ENCODE results near the gene MYBPC2.

The MYBPC2 gene

DNA sequence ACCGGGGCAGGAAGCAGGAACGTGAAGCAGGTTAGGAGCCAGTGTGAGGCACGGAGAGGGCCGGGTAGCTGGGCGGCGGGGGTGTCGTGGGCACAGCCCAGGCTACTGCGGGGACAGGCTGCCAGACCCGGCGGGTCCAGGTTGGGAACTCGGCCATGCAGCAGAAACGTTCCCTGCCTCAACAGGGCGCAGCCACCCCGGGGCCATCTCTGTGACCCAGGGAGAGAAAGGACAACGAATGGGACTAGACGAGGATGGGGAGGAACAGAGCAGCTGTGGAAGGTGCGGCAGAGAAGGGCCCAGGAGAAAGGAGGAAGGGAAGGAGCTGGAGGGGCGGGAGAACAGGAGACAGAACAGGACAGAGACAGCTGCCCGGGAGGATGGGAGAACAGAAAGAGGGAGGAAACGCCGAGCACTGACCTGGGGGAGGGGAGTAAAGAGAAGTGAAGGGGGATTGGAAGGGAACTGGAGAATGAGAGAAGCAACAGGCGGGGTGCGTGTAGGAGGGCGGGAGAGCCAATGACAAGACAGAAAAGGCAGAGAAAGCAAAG, 56.8 kb downstream of the MYBPC2 start:
- no peaks in the 10 kb centered on the region for H3K4me1 ChIP-seq (ENCODE audit: insufficient read depth, low read length)
- H3K9me3 ChIP-seq (ENCODE audit: low read length) = no peaks in the 10 kb centered on the region
- H3K27ac ChIP-seq (ENCODE audit: low read depth, low read length) = no peak overlapping the region
- H3K36me3 ChIP-seq (ENCODE audit: insufficient read depth, low read length) = no peaks in the 10 kb centered on the region
- peaks cover 21 to 31% of the 10 kb centered on the region in 2 donors for H3K27me3 ChIP-seq (ENCODE audit: control insufficient read depth in 1 of 2, insufficient read depth in 2 of 2, low read length in 2 of 2)
- no peak overlapping the region for H3K9ac ChIP-seq (ENCODE audit: low read length)
- H3K4me3 ChIP-seq (ENCODE audit: low read depth in 1 of 2, low read length in 2 of 2) = no peak overlapping the region

DNA sequence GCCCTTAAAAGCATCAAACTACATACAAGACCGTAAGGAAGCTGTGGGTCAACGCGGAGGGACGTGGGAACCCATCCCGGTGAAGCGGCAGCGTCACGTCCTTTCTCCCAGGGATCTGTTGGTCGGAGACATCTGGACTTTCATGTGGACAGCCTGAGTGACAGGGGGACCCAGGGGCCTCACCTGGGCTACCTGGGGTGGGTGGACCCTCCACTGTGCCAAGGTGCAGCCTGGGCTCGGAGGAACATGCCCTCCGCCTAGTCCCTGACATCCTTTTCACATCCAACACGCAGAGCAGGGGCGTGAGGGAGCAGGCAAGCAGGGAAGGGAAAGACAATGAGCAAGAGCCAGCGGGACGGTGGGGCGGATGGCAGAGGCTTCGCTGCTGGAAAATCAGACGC, 57.7 kb downstream of the MYBPC2 start:
- Histone ChIP-seq H3K36me3 (ENCODE audit: insufficient read depth, low read length) (no peaks in the 10 kb centered on the region), H3K4me1 (ENCODE audit: insufficient read depth, low read length) (no peaks in the 10 kb centered on the region), H3K9ac (ENCODE audit: low read length) (no peak overlapping the region), H3K4me3 (ENCODE audit: low read depth in 1 of 2, low read length in 2 of 2) (no peak overlapping the region), H3K9me3 (ENCODE audit: low read length) (no peaks in the 10 kb centered on the region), H3K27ac (ENCODE audit: low read depth, low read length) (no peak overlapping the region), H3K27me3 (ENCODE audit: control insufficient read depth in 1 of 2, insufficient read depth in 2 of 2, low read length in 2 of 2) (peaks cover 21 to 31% of the 10 kb centered on the region in 2 donors)

DNA sequence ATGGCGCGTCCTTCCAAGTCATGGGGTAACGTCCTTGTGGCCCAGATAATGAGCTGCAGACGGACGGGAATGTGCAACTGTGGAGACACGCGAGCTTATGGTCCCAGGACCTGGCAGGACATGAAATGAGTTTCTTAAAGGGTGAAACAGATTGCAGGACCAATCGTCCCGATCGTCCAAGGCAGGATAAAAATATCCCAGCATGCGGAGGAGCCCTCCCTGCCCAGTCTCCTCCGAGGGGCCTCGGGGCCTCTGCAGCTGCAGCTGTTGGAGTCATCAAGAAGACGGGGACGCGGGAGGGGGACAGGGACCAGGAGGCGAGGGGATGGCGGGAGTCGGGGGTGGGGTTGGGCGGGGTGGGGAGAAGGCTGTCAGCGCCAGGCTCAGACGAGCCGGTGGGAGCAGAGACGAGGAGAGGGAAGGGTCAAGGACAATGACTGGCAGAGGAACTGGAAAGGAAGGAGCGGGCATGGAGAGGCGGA, 58.3 kb downstream of the MYBPC2 start:
- Histone ChIP-seq H3K36me3 (ENCODE audit: insufficient read depth, low read length) (no peaks in the 10 kb centered on the region), H3K9ac (ENCODE audit: low read length) (no peak overlapping the region), H3K4me3 (ENCODE audit: low read depth in 1 of 2, low read length in 2 of 2) (no peak overlapping the region), H3K9me3 (ENCODE audit: low read length) (no peaks in the 10 kb centered on the region), H3K27ac (ENCODE audit: low read depth, low read length) (no peak overlapping the region), H3K27me3 (ENCODE audit: control insufficient read depth in 1 of 2, insufficient read depth in 2 of 2, low read length in 2 of 2) (peaks cover 21 to 31% of the 10 kb centered on the region in 2 donors), H3K4me1 (ENCODE audit: insufficient read depth, low read length) (no peaks in the 10 kb centered on the region)

DNA sequence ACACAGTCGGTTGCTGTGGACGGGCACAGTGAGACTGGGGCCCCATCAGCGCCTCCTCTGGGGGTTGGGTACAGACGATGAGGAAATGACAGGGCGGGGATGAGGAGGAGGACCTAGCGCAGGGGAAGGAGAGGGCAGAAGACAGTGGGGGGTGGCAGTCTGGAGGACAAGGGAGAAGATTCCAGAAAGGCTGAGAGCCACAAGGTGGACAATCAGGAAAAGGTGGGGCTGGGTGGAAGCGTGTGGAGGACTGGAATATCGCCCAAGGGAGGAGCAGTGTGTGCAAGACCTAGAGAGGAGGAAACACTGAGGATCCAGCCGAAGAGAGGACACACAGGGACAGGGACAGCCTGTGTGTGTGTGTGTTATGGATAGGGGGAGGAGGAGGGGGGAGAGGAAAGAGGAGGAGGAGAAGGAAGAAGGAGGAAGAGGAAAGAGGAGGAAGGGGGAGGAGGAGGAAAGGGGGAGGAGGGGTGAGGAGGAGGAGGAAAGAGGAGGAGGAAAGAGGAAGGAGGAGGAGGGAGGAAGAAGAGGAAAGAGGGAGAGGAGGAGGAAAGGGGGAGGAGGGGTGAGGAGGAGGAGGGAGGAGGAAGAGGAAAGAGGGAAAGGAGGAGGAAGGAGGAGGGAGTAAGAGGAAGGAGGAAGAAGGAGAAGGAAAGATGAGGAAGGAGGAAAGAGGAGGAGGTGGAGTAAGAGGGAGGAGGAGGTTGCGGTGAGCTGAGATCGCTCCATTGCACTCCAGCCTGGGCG, 59.8 kb downstream of the MYBPC2 start:
- Histone ChIP-seq H3K36me3 (ENCODE audit: insufficient read depth, low read length) (no peaks in the 10 kb centered on the region), H3K27ac (ENCODE audit: low read depth, low read length) (no peak overlapping the region), H3K4me3 (ENCODE audit: low read depth in 1 of 2, low read length in 2 of 2) (no peak overlapping the region), H3K9ac (ENCODE audit: low read length) (no peak overlapping the region), H3K4me1 (ENCODE audit: insufficient read depth, low read length) (no peaks in the 10 kb centered on the region), H3K27me3 (ENCODE audit: control insufficient read depth in 1 of 2, insufficient read depth in 2 of 2, low read length in 2 of 2) (peaks cover 11 to 23% of the 10 kb centered on the region in 2 donors), H3K9me3 (ENCODE audit: low read length) (no peaks in the 10 kb centered on the region)

GRCh38 chr19:50493171-50493570, 60.5 kb downstream of the MYBPC2 start:
- H3K4me3 ChIP-seq (ENCODE audit: low read depth in 1 of 2, low read length in 2 of 2) = no peak overlapping the region
- H3K9ac ChIP-seq (ENCODE audit: low read length) = no peak overlapping the region
- no peaks in the 10 kb centered on the region for H3K9me3 ChIP-seq (ENCODE audit: low read length)
- peaks cover 8 to 19% of the 10 kb centered on the region in 2 donors for H3K27me3 ChIP-seq (ENCODE audit: control insufficient read depth in 1 of 2, insufficient read depth in 2 of 2, low read length in 2 of 2)
- no peak overlapping the region for H3K27ac ChIP-seq (ENCODE audit: low read depth, low read length)
- no peaks in the 10 kb centered on the region for H3K4me1 ChIP-seq (ENCODE audit: insufficient read depth, low read length)
- H3K36me3 ChIP-seq (ENCODE audit: insufficient read depth, low read length) = no peaks in the 10 kb centered on the region

GRCh38 chr19:50494186-50495019, 61.7 kb downstream of the MYBPC2 start:
- no peak overlapping the region for H3K9ac ChIP-seq (ENCODE audit: low read length)
- H3K27me3 ChIP-seq (ENCODE audit: control insufficient read depth in 1 of 2, insufficient read depth in 2 of 2, low read length in 2 of 2) = peaks cover 0 to 8% of the 10 kb centered on the region in 2 donors
- no peaks in the 10 kb centered on the region for H3K9me3 ChIP-seq (ENCODE audit: low read length)
- H3K4me1 ChIP-seq (ENCODE audit: insufficient read depth, low read length) = no peaks in the 10 kb centered on the region
- H3K4me3 ChIP-seq (ENCODE audit: low read depth in 1 of 2, low read length in 2 of 2) = no peak overlapping the region
- no peak overlapping the region for H3K27ac ChIP-seq (ENCODE audit: low read depth, low read length)
- H3K36me3 ChIP-seq (ENCODE audit: insufficient read depth, low read length) = no peaks in the 10 kb centered on the region

GRCh38 chr19:50495020-50495531, 62.4 kb downstream of the MYBPC2 start:
- no peak overlapping the region for H3K9ac ChIP-seq (ENCODE audit: low read length)
- H3K36me3 ChIP-seq (ENCODE audit: insufficient read depth, low read length) = no peaks in the 10 kb centered on the region
- no peaks in the 10 kb centered on the region for H3K9me3 ChIP-seq (ENCODE audit: low read length)
- H3K27me3 ChIP-seq (ENCODE audit: control insufficient read depth in 1 of 2, insufficient read depth in 2 of 2, low read length in 2 of 2) = peaks cover 0 to 7% of the 10 kb centered on the region in 2 donors
- no peaks in the 10 kb centered on the region for H3K4me1 ChIP-seq (ENCODE audit: insufficient read depth, low read length)
- H3K27ac ChIP-seq (ENCODE audit: low read depth, low read length) = no peak overlapping the region
- H3K4me3 ChIP-seq (ENCODE audit: low read depth in 1 of 2, low read length in 2 of 2) = no peak overlapping the region

GRCh38 chr19:50496189-50497021, 63.7 kb downstream of the MYBPC2 start:
- no peak overlapping the region for H3K4me3 ChIP-seq (ENCODE audit: low read depth in 1 of 2, low read length in 2 of 2)
- H3K36me3 ChIP-seq (ENCODE audit: insufficient read depth, low read length) = no peaks in the 10 kb centered on the region
- H3K4me1 ChIP-seq (ENCODE audit: insufficient read depth, low read length) = no peaks in the 10 kb centered on the region
- no peaks in the 10 kb centered on the region for H3K27me3 ChIP-seq (ENCODE audit: control insufficient read depth in 1 of 2, insufficient read depth in 2 of 2, low read length in 2 of 2)
- H3K9me3 ChIP-seq (ENCODE audit: low read length) = no peaks in the 10 kb centered on the region
- H3K27ac ChIP-seq (ENCODE audit: low read depth, low read length) = no peak overlapping the region
- H3K9ac ChIP-seq (ENCODE audit: low read length) = no peak overlapping the region

GRCh38 chr19:50497022-50497405, 64.3 kb downstream of the MYBPC2 start:
- Histone ChIP-seq H3K4me3 (ENCODE audit: low read depth in 1 of 2, low read length in 2 of 2) (no peak overlapping the region), H3K9ac (ENCODE audit: low read length) (no peak overlapping the region), H3K27ac (ENCODE audit: low read depth, low read length) (no peak overlapping the region)

DNA sequence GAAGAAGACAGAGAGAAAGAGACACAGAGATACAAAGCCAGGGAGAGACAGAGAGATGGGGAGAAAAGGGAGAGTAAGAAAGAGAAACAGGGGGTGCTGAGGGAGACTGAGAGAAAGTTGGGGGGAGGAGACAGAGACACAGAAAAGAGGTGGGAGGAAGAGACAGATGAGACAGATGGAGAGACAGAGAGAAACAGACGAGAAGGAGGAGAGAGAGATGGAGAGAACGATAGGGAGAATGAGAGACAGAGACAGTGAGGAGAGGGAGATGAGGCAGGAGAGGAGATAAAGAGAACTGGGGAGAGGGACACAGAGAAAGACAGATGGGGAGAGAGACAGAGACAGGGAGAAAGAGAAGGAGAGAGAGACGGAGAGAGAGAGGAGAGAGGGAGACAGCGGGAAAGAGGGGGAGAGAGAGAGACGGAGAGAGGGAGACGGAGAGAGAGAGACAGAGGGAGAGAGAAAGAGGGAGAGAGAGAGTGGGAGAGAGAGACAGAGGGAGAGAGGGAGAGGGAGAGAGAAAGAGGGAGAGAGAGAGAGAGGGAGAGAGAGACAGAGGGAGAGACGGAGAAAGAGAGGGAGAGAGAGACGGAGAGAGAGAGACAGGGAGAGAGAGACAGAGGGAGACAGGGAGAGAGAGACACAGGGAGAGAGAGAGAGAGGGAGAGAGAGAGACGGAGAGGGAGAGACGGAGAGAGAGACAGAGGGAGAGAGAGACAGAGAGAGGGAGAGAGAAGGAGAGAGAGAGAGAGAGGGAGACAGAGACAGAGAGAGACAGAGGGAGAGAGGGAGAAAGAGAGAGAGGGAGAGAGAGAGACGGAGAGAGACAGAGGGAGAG, 65.7 kb downstream of the MYBPC2 start:
- H3K9me3 ChIP-seq (ENCODE audit: low read length) = no peaks in the 10 kb centered on the region
- H3K36me3 ChIP-seq (ENCODE audit: insufficient read depth, low read length) = no peaks in the 10 kb centered on the region
- no peaks in the 10 kb centered on the region for H3K27me3 ChIP-seq (ENCODE audit: control insufficient read depth in 1 of 2, insufficient read depth in 2 of 2, low read length in 2 of 2)
- H3K4me3 ChIP-seq (ENCODE audit: low read depth in 1 of 2, low read length in 2 of 2) = no peak overlapping the region
- no peaks in the 10 kb centered on the region for H3K4me1 ChIP-seq (ENCODE audit: insufficient read depth, low read length)
- H3K9ac ChIP-seq (ENCODE audit: low read length) = no peak overlapping the region
- H3K27ac ChIP-seq (ENCODE audit: low read depth, low read length) = no peak overlapping the region

More at GRCh38 chr19:50497022-50497405, 64.3 kb downstream of the MYBPC2 start:
- H3K4me1 ChIP-seq (ENCODE audit: insufficient read depth, low read length) = no peaks in the 10 kb centered on the region
- no peaks in the 10 kb centered on the region for H3K27me3 ChIP-seq (ENCODE audit: control insufficient read depth in 1 of 2, insufficient read depth in 2 of 2, low read length in 2 of 2)
- no peaks in the 10 kb centered on the region for H3K36me3 ChIP-seq (ENCODE audit: insufficient read depth, low read length)
- H3K9me3 ChIP-seq (ENCODE audit: low read length) = no peaks in the 10 kb centered on the region

Data from muscle layer of colon (tissue), 2 donors.